Lung (tissue), 12 donors: ENCODE results near the gene NDUFA3. TPM values are rescaled to one million over a fixed set of nuclear protein-coding genes. Genes with fewer than 3 reads are reported as not detected.
"Not testable (repeated sequence)": the region's sequence is repeated elsewhere in the genome, so short reads cannot be mapped to it uniquely, and the experiment has no call there.

Experiments
- ATAC-seq: fragments of 200-7000 bp; cut with Tn5 transposase; one replicate; pipeline ENCODE4 v1.9.1; 2020; ENCODE audit warnings: moderate number of reproducible peaks; ENCODE audit not compliant: insufficient read depth, low FRiP score
- DNase-seq, 3 donors: peaks; one replicate each; pipeline ENCODE4 v3.0.0-alpha.2; 2013 to 2017
- H3K27ac ChIP-seq, 2 donors: one replicate each; pipeline ENCODE4 v1.5.1; 2013; ENCODE audit warnings: mild to moderate bottlenecking in 2 of 2, moderate library complexity in 2 of 2, control low read depth in 1 of 2, inconsistent platforms in 1 of 2, low read depth in 1 of 2, low read length in 1 of 2
- H3K27me3 ChIP-seq, 3 donors: one replicate each; pipeline ENCODE4 v1.5.1; 2013; ENCODE audit warnings: low read length in 2 of 3; ENCODE audit not compliant: control insufficient read depth in 3 of 3, insufficient read depth in 3 of 3
- H3K36me3 ChIP-seq, 4 donors: one replicate each; pipeline ENCODE4 v1.5.1; 2013; ENCODE audit warnings: low read length in 4 of 4, mild to moderate bottlenecking in 1 of 4, moderate library complexity in 1 of 4; ENCODE audit not compliant: control insufficient read depth in 4 of 4, insufficient read depth in 4 of 4
- H3K4me1 ChIP-seq, 5 donors: one replicate each; pipeline ENCODE4 v1.5.1; 2013; ENCODE audit warnings: low read length in 5 of 5, mild to moderate bottlenecking in 2 of 5, moderate library complexity in 1 of 5; ENCODE audit not compliant: control insufficient read depth in 5 of 5, insufficient read depth in 5 of 5
- H3K4me3 ChIP-seq: one replicate; pipeline ENCODE4 v1.5.1; 2013; ENCODE audit warnings: mild to moderate bottlenecking, control low read depth, moderate library complexity
- H3K9ac ChIP-seq, 2 donors: one replicate each; pipeline ENCODE4 v1.5.1; 2013; ENCODE audit warnings: low read length in 2 of 2, control low read depth in 1 of 2; ENCODE audit not compliant: insufficient read depth in 1 of 2
- H3K9me3 ChIP-seq, 4 donors: one replicate each; pipeline ENCODE4 v1.5.1; 2013; ENCODE audit warnings: low read length in 3 of 4, mild to moderate bottlenecking in 1 of 4, moderate library complexity in 1 of 4; ENCODE audit not compliant: control insufficient read depth in 4 of 4, insufficient read depth in 3 of 4
- CTCF ChIP-seq: IDR thresholded peaks from 2 replicates; pipeline ENCODE4 v1.5.1; 2012; ENCODE audit warnings: mild to moderate bottlenecking; ENCODE audit errors: control extremely low read depth, extremely low read depth
- WGBS, 2 donors: extraction: QIAGEN DNeasy Blood & Tissue Kit; methylation state at CpG; one replicate each; pipeline ENCODE4 v1.1.7; 2013; 5-methylcytosine and 5-hydroxymethylcytosine counted together
- polyA plus RNA-seq, 2 donors: library from polyadenylated mRNA; stranded (reverse); fragments of 200-250 nt; gene quantifications; one replicate each; pipeline ENCODE4 v1.2.1, GENCODE V29; 2013
- total RNA-seq, 2 donors: library from RNA; depleted of rRNA in 1 of 2; stranded (reverse); fragments of >200 nt in 1 of 2; gene quantifications; one replicate each; pipeline ENCODE4 v1.2.1, GENCODE V29; 2014 to 2021
- donor health status: control.
- donor health status: control.
- donor health status: Bipolar disorder and iron deficiency.
- donor health status: healthy.
- donor health status: DM: yes; HTN: yes; CAD: no.

NDUFA3 gene
- total and polyA plus RNA-seq, 4 donors, result 12.8 to 548 (median 116) TPM

DNA sequence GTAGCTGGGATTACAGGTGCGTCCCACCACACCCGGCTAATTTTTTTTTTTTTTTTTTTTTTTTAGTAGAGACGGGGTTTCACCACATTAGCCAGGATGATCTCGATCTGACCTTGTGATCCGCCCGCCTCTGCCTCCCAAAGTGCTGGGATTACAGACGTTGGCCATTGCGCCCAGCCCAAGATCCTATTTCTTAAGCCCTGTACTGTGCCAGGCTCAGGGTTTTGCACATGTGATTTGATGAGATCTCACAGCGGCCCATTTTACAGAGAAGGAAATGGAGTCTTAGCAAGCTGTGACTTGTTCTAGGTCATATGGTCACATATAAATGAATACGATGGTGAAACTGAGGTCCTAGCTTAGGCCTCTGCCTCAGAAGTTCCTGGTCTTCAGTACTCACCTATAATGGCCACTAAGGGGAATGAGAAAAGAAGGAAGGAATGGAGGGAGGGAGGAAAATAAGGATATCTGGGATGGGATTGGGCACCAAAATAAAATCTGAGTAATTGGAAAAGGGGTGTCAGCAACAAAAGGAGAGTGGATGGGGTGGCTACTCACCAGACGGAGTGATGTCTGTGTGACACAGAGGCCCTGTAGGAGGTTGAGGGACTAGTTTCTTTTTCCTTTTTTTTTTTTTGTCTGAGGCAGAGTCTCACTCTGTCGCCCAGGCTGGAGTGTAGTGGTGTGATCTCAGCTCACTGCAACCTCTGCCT, 3.3 kb upstream of the NDUFA3 start:
- DNase-seq (no peak), ATAC-seq (no peak)
- 79 to 85% methylated on average over 12 of the region's 12 CpGs for WGBS, 2 donors
- Histone ChIP-seq H3K4me1 (peaks cover 0 to 12% (median 0%) of the 10 kb centered on the region in 5 donors), H3K27me3 (peaks cover 3 to 28% (median 5%) of the 10 kb centered on the region in 3 donors), H3K27ac (no peak overlapping the region), H3K9ac (no peak overlapping the region), H3K9me3 (no peaks in the 10 kb centered on the region), H3K4me3 (no peak overlapping the region), H3K36me3 (no peaks in the 10 kb centered on the region)
- no peak for TF ChIP-seq CTCF

DNA sequence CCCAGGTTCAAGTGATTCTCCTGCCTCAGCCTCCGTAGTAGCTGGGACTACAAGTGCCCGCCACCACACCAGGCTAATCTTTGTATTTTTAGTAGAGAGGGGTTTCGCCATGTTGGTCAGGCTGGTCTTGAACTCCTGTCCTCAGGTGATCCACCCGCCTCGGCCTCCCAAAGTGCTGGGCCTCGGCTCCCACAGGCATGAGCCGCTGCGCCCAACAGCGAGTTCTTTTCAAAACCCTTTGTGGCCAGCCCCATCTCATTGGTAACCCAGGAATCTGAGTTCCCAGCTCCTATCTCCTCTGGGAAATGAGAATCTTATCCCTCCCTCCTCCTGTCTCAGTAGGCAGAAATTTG, 2.8 kb upstream of the NDUFA3 start:
- not testable (repeated sequence) for H3K9ac ChIP-seq, H3K4me3 ChIP-seq, DNase-seq, H3K36me3 ChIP-seq, ATAC-seq, H3K27ac ChIP-seq, H3K9me3 ChIP-seq
- WGBS, 2 donors, result 68% methylated on average over 9 of the region's 9 CpGs
- Histone ChIP-seq H3K27me3 (peaks cover under 1 to 23% (median 3%) of the 10 kb centered on the region in 3 donors), H3K4me1 (peaks cover 0 to 12% (median 0%) of the 10 kb centered on the region in 5 donors)

- WGBS, 2 donors, result 12 to 42% methylated on average over 5 of the region's 5 CpGs
- Histone ChIP-seq H3K9ac (no peak within 1 kb of the TSS), H3K27ac (peak within 1 kb of the TSS in 1 of 2 donors; percentile 26), H3K4me1 (peaks cover 0 to 12% (median 0%) of the 10 kb centered on the region in 5 donors), H3K9me3 (no peaks in the 10 kb centered on the region), H3K36me3 (no peaks in the 10 kb centered on the region), H3K27me3 (peaks cover 0 to 21% (median 3%) of the 10 kb centered on the region in 3 donors), H3K4me3 (no peak within 1 kb of the TSS)
- ATAC-seq (no peak), DNase-seq (peak in 1 of 3 donors; percentile 20)
- no peak for TF ChIP-seq CTCF
Measured at GRCh38 chr19:54100561-54100960, 2.1 kb upstream of the NDUFA3 start, which contains the start of gene OSCAR. OSCAR (minus strand) TSS chr19:54100803; CDS start chr19:54100792, 11 bp downstream.

GRCh38 chr19:54104998-54105715, 2.5 kb downstream of the NDUFA3 start:
- WGBS, 2 donors, result 88 to 91% methylated on average over 11 of the region's 11 CpGs
- no peak for DNase-seq

More at GRCh38 chr19:54104998-54105715, 2.5 kb downstream of the NDUFA3 start:
- H3K9ac ChIP-seq, result no peak overlapping the region
- H3K27me3 ChIP-seq, result no peaks in the 10 kb centered on the region
- H3K4me1 ChIP-seq, result peaks cover 0 to 6% (median 0%) of the 10 kb centered on the region in 5 donors
- H3K36me3 ChIP-seq, result peaks cover 7 to 37% (median 12%) of the 10 kb centered on the region in 4 donors
- no peak for ATAC-seq
- TF ChIP-seq CTCF, result no peak
- H3K9me3 ChIP-seq, result no peaks in the 10 kb centered on the region
- no peak overlapping the region for H3K4me3 ChIP-seq
- H3K27ac ChIP-seq, result no peak overlapping the region
